Hepatic stellate cell (primary cell): ENCODE results near the gene TEX26.
A peak's percentile ranks its signal among the peaks of the same experiment; 100 is the strongest.

ENCODE experiments used
- DNase-seq: peaks from one replicate; pipeline ENCODE4 v3.0.0; 2011; ENCODE audit warnings: low spot score

The TEX26 gene

DNA sequence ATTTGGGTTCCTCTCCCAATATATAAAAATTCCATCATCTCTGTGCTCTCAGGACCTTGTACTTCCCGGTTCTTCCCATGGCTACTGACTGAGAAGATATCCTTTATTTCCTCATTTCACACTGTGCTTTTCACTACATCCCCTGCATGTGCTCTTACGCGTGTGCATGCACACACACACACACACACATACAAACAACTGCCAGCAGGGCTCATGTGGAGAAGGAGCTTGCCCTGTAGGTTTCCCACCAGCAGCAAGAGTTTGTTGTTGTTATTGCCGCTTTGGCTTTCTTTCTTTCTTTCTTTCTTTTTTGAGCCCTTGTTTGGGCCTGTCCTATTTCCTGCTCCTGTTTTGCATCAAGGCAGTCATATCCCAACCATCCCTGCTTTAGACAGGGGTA lies 43.6 kb downstream of the TEX26 start:
- DNase-seq, result no peak

DNA sequence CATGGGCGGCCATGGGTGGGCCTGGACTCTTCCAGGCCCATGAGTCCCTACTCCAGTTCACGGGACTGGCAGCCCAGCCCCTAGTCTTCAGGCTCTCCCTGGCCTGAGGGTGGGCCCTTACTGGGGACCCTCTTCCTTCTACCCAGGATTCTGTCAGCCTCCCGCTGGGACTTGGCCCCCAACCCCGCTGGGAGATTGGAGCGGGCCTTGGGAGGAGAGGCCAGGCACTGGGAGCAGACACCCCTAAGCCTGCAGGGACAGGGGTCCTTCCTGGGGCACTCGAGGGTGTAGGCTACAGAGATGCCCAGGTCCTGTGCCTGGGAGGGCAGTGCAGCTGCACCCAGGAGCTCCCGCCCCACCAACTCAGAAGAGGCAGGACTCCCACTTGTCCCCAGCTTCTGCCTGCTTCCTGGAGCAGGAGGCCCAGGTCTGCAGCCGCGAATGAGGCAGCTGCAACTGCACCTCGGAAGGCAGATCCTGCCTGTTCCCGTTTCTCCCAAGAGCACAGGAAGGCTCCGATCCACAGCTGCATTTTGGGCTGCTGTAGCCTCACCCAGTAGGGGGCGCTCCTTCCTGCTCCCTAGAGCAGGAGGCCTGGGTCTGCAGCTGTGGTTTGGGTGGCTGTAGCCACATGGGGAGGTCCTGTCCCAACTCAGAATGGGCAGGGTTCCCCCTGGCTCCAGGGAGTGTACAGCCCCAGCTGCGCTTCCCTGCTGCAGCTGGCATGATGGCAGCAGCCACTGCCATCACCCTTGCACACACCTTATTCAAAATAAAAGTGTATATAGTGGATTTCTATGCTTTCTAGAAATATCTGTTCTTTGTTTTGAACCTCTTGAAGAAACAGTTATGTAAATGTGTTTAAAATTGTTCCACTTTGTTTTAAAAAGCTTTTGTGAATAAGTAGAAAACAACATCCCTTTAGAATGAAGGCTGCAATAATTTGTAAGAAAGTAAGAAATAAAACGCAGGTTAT lies 46.8 kb downstream of the TEX26 start:
- no peak for DNase-seq

DNA sequence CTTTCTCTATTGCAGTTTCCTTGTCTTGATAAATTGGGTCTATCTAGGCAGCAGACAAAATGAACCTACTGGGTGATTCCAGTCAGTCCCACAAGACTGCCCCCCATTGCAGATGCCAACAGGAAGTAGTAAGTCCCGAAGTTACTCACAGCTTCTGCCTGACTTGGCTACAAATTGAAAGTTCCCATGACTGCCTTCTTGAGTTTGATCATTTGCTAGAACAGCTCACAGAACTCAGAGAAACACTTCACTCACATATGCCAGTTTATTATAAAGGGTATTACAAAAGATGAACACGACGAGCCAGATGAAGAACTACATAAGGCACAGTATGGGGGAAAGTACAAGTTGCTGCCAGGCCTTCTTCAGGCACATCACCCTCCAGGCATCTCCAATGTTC lies 50.0 kb downstream of the TEX26 start:
- DNase-seq, result no peak

DNA sequence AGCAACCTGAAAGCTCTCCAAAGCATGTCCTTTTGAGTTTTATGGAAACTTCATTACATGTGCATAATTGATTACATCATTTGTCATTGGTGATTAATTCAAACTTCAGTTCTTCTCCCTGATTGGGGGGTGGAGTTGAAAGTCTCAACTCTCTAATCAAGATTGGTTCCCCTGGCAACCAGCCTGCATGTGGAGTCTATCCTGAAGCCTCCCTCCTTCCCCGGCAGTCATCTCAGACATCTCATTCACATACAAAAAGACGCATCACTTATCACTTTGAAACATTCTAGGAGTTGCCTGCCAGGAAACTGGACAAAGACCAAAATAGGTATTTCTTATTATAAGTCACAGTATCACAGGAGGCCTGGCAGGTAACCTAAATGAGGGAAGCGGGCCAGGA lies 50.5 kb downstream of the TEX26 start:
- no peak for DNase-seq

DNA sequence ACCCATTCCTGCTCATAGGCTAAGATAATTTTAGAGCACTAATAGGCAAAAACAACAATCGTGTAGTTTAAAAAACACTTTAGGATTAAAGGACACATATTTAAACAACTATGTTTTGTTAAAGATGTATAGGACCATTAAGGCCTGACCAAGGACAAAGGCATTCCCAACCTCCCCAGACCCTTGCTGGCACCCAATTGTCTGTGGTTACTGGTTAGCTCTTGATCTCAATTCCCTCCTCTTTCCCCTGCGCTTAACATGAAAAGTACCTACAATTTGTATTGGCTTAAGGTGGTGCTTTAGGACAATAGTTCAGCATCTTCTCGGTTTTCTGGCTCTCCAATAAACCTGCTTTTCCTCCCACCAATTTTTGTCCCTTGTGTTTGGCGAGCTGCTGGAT lies 51.0 kb downstream of the TEX26 start:
- DNase-seq, result no peak

DNA sequence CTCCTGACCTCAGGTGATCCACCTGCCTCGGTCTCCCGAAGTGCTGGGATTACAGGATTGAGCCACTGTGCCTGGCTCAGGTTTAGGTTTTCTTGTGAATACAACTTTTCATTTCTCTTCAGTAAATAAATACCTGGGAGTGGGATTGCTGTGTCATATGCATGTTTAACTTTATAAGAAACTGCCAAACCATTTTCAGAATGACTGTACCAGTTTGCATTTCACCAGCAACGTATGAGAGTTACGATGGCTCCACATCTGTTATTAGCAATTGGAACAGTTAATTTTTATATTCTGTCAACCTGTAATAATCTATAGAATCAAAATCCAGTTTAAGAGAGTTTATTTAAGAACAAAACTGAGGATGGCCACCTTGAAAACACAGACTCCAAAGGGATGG lies 52.2 kb downstream of the TEX26 start:
- DNase-seq, result no peak

DNA sequence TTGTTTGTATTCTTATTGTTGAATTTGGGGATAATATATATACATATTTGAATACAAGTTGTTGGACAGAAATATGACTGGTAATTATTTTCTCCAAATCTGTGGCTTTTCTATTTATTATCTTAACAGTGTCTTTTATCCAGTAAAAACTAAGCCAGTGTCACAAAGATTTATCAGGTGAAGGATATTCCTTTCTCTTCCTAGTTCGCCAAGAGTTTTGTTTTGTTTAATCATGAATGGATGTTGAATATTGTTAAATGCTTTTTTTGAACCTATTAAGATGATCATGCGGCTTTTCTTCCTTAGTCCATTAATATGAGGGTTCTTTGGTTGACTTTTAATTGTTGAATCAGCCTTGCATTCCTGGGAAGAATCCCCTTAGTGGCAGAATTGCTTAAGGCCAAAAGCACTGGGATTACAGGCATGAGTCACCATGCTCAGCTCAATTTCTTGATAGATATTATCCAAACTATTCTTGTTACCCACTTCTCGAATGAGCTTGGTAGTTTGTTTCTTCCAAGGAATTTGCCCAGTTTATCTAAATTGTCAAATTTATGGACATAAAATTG lies 53.3 kb downstream of the TEX26 start:
- DNase-seq, result no peak

DNA sequence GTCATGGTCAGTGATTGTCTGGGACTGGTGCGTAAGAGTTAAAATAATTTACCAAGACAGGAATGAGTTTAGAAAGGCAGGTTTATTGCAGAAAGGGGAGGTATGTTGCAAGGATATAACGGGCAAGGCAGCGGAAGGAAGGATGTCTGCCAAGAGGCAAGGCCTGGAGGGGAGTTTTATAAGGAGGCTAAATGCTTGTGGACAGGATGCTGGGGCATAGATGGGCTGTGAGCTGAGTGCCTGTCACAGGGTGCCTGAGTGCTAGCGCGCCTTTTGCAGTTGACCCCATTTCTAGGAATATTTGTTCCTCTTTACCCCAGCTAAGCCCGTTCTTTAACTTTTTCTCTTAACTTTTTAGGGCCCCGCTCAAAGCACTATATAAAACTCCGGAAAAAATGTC lies 58.7 kb downstream of the TEX26 start:
- DNase-seq, result no peak

DNA sequence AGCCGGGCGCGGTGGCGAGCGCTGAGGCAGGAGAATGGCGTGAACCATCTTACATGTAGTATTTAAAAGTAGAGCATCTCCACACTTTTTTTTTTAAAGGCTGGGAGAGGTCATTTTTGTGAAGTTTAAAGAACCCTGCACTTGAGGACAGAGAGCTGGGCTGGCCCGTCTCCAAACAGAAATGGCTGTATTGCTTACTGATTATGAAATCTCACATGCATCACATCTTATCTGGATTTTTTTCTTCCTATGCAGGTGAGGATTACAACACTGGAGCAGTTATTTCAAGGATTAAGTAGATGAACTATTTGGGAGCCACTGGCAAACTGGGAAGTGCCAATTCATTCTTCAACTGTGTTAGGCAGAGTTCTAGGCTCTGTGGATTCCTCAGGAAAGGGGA lies 59.5 kb downstream of the TEX26 start:
- DNase-seq, result no peak

DNA sequence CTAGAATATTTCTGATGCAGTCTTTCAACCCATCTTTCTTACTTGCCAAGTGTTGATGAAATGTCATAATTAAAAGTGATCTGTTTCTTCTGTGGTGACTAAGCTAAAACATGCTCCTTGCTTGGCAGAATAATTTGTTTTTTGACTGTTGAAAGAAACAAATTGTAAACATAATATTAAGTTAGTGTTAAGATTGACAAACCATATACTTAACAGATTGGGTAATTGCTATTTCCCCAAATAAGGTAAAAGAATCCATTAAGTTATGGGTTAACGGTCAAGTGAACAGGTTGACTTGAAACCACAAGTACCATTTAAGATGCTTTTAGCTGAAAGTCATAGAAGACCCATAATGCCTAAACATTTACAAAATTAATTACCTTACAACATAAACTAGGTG lies 62.9 kb downstream of the TEX26 start:
- no peak for DNase-seq

DNA sequence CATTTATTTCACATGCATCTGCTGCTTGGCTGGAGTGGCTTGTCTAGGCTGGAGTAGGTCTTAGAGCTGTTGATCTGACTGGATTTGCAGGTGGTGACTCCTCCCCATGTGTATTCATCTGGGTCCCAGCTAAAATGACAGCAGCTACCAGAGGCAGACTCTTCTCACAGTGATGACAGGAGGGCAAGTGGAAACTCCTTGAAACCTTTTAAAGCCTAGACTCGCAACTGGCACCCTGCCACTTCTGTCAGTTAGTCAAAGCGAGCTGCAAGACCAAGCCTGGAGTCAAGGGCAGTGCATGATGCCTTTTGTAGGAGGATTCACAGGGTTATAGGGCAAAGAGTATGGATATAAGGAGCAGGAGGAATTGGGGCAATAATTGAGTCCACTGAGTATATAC lies 65.2 kb downstream of the TEX26 start:
- no peak for DNase-seq

DNA sequence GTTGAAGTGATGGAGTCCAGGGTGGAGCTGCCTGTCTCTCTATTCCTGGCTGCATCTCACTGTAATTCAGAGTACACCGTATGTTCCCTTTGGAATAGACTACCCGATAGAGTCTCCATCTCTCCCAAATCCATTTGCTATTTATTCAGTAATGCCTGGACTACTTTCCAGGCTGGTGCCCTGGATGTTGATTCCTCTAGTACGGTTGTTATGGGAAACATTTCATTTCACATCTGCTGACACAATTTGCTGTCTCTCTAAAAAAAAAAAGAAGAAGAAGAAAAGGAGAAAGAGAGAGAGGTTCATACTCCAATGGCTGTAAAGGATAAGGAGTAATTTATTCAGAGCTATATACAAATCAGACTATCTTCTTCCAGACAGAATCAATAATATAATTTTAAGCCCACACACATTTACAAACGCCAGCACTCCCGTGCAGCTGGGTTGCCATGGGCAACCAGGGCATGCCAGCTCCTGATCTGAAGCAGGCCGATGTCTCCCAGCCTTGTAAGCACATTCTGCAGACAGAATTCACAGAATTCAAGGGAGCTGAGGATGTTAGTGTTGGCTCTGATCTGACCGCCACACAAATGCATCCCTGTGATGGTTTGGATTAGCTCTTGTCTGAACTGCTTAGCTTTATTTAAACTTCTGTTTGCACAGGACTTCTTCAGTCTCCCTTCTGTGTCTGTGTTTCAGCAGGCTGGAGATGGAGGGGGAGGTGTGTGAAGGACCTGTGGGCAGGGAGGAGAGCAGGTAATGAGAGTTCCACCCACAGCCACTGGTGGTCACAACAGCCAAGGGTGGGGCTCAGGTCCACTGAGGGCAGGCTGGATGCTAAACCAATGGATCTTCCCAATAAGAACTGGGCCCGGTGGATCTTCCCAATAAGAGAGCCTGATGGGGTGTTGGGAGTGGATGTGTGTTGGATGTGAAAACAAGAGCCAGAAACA lies 66.0 kb downstream of the TEX26 start:
- peak; percentile 38 for DNase-seq

DNA sequence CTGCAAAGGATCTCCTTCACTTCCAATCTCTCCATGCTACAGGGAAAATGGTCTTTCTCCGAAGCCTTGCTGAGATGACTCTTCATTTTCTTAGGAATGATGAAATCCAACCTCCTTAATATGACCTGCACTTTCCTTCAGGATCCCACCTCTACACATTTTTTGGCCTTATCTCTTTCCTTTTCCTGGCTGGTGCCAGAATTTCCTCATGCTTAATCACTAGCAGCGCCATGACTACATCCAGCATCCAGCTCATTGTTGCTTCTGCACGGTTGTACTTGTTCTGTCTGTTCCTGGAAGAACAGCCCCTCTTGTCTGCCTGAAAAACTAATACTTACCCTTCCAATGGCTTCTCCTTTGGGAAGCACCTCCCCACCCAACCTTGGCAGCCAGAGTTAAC lies 68.4 kb downstream of the TEX26 start:
- DNase-seq, result no peak

DNA sequence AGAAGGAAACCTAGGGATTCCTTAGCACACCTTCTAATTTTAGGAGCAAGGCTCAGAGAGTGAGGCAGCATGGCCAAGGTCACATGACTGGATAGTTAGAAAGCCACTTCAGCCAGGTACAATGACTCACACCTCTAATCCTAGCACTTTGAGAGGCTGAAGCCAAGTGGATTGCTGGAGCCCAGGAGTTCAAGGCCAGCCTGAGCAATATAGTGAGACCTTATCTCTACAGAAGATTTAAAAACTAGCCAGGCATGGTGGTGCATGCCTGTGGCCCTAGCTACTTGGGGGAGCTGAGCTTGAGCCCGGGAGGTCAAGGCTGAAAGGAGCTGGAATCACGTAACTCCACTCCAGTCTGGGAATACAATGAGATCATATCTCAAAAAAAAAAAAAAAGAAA lies 69.2 kb downstream of the TEX26 start:
- DNase-seq, result no peak

DNA sequence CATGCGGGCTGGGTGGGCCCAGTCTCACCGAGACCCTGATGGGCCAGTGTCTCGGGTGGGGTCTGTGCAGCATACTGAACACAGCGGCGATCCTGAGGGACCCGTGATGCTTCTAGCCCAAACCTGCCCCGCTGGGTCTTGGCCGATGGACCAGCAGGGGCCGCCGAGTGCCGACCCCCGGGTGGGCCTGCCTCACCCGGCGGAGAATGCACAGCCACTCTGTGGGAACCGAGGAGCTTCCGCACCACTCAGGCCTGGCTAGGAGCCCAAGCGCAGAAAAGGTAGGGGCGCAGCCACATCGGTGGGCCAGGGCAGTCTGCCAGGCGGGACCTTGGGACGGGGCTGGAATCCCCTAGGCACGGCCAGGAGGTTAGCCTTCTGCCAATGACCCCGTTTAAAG lies 72.6 kb downstream of the TEX26 start:
- no peak for DNase-seq

DNA sequence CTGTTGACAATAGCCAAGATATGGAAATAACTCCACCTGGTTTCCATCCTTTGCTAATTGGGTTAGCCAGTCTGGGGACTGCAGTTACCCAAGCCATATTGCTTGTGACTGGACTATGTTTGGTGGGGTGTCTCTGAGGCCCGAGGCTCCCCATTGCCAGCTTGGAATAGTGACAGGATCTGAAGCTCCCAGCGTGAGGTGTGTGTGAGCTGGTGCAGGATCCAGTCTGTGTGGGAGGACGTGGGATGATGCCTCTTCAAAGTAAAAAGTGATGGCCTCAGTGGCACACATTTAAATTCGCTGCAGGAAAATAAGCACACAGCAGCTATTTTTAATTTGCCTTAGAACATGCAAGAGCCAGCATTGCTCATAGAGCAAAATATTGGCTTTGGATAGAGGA lies 75.0 kb downstream of the TEX26 start:
- no peak for DNase-seq

DNA sequence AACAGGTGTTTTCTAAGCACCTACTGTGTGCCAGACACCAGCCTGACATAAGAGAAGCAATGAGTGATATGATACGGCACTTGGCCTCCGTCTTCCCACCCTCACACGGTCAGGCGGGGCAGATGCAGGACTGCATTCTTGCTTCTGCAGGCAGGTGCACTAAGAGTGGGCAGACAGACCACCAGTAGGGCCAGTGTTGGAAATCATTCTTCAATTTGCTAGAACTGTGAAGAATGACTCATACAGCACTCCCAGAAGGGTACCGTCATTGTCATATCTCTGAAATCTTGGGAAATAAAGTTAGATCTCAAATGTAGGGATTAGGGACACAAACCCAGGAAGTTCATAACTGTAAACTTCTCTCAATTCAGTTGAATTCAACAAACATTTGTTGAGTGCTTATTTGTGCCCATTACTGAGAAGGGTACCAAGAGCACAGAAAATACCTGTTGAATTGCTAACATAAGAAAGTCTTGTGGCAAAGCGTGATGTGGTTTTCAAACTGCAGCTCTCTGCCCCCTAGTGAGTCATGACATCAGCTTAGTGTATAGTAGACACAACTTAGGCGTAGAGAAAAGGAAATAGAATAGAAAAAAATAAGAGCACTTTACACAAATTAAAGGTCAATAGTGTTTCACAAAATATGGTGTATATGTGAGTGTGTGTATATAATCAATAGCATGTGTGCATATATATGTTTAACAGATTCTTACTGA lies 76.1 kb downstream of the TEX26 start:
- DNase-seq, result no peak

DNA sequence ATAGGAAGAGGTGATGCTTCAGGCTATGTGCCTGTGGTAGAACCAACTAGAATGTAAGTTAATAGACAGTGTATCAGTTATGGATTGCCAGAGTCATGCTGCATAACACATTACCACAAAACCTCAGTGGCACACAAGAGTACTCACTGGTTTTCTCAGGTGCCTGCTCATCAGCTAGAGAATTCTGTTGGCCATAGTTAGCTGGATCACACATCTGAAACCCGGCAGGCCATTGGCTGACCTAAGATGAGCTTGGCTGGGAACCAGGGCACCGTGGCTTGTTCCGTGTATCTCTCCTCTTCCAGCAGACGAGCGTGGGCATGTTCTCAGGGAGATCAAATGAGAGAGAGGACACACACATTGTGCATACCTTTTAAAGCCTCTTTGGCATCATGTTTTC lies 76.7 kb downstream of the TEX26 start:
- DNase-seq, result no peak

DNA sequence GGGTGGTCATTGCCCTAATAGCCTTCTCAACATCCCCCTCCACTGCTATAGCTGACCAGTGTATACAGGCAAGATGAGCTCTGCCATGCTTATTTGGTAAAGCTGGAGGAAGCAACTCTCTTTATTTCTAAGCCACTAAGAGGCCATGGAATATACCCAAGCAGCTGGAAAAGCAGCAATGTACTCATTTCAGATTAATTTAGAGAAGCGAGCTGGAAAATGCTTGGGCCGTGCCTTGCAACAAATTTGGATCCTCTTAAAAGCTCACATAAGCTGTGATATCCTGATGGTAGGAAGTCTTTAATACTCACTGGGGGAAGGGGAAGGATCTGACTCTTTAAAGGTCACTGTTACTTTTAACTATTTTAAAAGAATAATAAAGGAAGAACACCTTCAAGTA lies 77.8 kb downstream of the TEX26 start:
- DNase-seq, result no peak

DNA sequence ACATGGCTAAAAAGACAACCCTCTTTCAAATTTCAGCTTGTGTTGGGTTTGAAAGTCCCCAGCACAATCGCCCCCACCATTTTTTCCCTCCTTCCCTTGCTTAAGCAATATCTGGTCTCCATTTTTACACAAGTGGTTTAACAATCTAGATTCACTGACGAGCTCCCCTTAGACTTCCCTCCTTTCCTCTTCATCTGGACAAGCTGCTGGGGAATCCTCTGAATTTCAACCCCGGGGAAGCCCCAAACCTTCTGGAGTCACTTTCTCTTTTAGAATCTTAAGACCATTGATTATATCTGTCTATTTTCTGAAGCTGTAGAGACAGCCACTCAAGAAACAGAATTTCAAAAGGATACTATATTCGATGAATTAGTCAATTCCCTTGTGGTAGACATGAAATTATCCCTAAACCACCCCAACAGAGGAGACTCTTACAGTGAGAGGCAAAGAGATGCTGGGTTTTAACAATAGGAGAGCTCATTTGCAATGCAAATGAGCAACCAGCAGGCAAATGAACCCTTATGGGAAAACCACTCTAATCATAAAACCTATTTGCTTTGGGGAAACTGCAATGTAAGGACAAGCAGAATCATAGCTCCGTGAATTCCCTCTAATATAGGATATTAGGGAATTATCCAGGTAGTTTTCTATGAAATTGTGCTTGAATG lies 78.9 kb downstream of the TEX26 start:
- DNase-seq, result no peak

DNA sequence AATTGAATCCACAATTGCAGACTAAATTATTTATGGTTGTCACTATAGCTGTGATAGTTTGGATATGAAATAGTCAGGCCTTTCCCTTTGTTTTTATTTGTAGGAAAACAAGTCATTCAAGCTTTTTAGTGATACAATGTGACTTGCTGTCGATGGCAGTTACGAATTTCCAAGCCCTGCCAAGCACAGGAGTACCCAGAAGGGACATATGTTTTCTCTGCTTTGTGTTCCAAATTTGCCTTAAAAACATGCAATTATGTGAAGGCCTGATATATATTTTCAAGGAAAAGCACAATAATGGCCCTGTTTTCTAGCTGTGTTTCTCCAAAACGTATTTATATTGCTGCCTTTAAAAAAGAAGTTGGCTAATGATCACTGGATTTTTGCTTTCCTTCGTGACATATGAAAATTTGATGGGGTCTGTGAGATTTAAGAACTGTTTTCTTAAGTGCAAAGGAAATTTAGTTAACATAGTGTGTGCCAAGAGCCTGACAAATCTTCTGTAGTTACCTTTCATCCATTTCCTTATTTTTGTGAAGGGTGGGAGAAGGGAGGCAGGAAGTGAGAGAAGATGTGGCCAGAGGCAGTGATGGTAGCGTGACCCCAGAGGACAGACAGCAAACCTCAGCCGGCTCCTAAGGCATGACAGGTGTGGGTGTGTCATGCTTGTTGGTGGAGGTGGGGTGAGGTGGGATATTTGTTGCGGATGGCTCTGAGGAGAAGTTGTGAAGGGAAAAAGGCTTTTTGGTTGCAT lies 79.6 kb downstream of the TEX26 start:
- DNase-seq, result no peak
